ENCODE results near the gene TAF7L.
A peak's percentile ranks its signal among the peaks of the same experiment; 100 is the strongest.

The TAF7L gene

DNA sequence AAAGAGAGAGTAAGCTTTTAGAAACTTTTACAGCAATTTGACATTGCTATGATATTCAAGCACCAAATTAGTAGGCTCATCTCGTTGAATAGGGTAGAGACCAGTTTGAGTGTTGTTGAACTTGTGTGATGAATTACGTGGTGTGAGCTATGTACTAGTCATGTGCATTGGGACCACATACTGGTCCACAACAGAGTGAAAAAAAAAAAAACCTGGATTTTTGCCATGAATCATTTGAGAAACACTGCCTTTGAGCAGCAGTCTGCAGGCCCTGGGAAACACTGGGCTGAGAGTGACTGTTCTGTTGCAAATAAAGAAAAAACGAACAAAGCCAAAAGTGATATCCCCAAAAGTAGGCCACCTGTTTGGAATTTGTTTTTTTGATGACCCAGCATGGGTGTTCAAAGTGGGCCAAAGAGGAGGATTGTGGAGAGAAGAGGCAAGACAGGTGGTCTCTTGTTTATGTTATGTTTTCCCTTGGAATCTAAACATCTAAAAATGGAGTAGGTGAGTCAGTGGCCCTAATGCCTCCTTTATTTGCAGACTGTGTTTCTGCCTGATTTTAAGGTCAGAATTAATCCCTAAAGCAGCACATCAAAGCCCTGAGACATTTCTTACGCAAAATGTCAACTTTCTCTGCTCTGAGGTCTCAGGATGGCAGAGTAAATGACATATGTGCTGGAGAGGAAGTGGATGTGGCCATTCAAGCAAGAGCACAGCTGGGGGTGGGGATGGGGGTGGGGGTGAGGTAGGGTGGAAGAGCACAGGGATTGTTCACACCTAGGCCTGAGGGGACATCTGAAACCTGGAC is 33.5 kb downstream of the TAF7L start:
- TF ChIP-seq, protein P1, sequence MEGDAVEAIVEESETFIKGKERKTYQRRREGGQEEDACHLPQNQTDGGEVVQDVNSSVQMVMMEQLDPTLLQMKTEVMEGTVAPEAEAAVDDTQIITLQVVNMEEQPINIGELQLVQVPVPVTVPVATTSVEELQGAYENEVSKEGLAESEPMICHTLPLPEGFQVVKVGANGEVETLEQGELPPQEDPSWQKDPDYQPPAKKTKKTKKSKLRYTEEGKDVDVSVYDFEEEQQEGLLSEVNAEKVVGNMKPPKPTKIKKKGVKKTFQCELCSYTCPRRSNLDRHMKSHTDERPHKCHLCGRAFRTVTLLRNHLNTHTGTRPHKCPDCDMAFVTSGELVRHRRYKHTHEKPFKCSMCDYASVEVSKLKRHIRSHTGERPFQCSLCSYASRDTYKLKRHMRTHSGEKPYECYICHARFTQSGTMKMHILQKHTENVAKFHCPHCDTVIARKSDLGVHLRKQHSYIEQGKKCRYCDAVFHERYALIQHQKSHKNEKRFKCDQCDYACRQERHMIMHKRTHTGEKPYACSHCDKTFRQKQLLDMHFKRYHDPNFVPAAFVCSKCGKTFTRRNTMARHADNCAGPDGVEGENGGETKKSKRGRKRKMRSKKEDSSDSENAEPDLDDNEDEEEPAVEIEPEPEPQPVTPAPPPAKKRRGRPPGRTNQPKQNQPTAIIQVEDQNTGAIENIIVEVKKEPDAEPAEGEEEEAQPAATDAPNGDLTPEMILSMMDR (IDR thresholded peaks at IDR 0.05; ENCODE audit: low read depth, low read length), result no peak
- peak; percentile 56 for DNase-seq (ENCODE audit: low read depth, low spot score)
- H3K4me3 ChIP-seq (ENCODE audit: low read depth, low read length), result no peak overlapping the region
- in situ Hi-C loops (cut with HindIII; ENCODE audit: low sequenced_read_pairs), result no loop called here

DNA sequence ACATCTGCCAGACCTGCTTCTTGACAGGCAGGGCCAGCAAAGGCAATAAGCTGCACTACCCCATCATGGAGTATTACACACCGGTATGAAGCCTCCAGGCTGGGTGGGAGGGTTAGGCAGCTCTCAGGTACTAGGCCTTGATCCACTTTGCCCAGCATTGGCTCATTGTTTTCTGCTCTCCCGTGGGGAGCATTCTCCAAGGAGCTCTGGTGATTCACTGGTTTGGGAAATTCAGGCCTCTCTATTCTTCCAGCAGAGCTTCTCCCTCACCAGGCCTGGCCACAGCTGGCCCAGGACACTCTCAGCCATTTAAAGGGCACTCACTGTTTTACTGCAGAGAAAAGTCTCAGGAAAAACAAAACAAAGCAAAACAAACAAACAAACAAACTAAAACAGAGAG is 38.5 kb downstream of the TAF7L start:
- DNase-seq (ENCODE audit: low read depth, low spot score), result peak; percentile 7
- TF ChIP-seq, protein P1 (IDR thresholded peaks at IDR 0.05; ENCODE audit: low read depth, low read length), result no peak
- in situ Hi-C loops (cut with HindIII; ENCODE audit: low sequenced_read_pairs), result no loop called here
- H3K4me3 ChIP-seq (ENCODE audit: low read depth, low read length), result no peak overlapping the region

DNA sequence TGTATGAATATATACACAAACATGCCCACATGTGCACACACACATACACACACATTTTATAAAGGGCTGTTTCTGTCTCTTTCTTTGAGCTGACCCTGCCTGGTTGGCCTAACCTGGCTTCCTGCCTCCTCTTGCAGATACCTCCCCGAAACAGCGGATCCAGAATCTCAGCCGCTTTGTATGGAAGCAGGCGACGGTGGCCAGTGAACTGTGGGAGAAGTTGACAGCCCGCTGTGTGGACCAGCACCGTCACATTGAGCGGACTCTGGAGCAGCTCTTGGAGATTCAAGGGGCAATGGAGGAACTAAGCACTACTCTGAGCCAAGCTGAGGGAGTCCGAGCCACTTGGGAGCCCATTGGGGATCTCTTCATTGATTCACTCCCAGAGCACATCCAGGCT is 49.6 kb downstream of the TAF7L start:
- TF ChIP-seq, protein P1 (IDR thresholded peaks at IDR 0.05; ENCODE audit: low read depth, low read length), result no peak
- in situ Hi-C loops (cut with HindIII; ENCODE audit: low sequenced_read_pairs), result no loop called here
- H3K4me3 ChIP-seq (ENCODE audit: low read depth, low read length), result no peak overlapping the region
- no peak for DNase-seq (ENCODE audit: low read depth, low spot score)

DNA sequence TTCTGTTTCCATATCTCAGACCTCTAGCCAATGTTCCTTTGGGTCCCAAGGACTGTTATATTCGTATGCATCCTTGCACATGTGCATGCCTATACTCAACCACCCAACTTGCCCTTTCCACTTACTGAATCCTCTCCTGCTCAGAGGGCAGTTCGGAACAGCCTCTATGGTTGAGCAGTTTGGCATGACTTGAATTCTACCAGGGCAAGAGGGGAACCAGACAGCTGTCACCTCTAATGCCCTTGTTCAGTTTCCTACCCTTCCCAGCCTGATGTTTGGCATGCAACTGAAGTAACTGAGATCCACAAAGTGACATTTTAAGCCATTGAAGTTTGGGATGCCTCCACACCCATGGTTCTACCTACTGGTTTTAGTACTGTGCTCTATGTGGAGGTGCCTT is 54.1 kb downstream of the TAF7L start:
- in situ Hi-C loops (cut with HindIII; ENCODE audit: low sequenced_read_pairs), result no loop called here
- TF ChIP-seq, protein P1 (IDR thresholded peaks at IDR 0.05; ENCODE audit: low read depth, low read length), result no peak
- H3K4me3 ChIP-seq (ENCODE audit: low read depth, low read length), result no peak overlapping the region
- no peak for DNase-seq (ENCODE audit: low read depth, low spot score)

DNA sequence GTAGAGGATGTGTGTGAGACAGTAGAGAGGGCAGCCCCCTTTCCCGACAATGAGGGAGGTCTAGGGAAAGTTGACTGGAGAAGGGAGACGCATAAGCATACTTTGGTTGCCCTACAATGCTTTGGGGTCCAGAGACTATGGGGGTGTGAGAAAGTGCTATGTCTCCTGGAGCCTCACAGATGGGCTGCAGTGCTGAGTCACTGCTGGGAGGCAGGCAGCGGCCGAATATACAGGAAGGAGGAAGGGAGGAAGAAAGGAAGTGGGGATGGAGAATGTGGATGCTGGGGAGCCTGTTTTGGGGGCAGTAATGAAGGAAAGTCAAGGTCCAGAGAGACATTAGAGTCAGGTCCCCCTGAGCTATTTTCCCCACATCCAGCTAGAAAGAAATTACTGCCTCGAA is 58.8 kb downstream of the TAF7L start:
- in situ Hi-C loops (cut with HindIII; ENCODE audit: low sequenced_read_pairs), result no loop called here
- H3K4me3 ChIP-seq (ENCODE audit: low read depth, low read length), result no peak overlapping the region
- TF ChIP-seq, protein P1 (IDR thresholded peaks at IDR 0.05; ENCODE audit: low read depth, low read length), result no peak
- no peak for DNase-seq (ENCODE audit: low read depth, low spot score)

DNA sequence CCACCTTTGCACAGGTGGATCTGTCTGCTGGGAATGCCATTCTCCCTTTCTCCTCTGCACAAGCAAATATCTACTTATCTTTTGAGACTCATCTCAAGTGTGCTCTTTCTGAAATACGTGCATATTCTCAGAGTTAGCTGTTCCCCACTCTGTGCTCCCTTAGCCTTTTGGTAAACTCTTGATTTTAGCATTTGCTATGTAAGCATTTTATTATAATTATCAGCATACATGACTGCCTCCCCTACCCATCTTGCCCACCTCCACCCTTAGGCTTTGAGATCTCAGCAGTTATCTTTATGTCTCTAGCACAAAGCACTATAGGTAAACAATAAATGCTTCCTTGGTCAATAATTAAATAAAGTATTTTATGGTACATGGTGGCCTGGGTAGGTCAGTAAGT is 60.1 kb downstream of the TAF7L start:
- H3K4me3 ChIP-seq (ENCODE audit: low read depth, low read length), result no peak overlapping the region
- no peak for DNase-seq (ENCODE audit: low read depth, low spot score)
- in situ Hi-C loops (cut with HindIII; ENCODE audit: low sequenced_read_pairs), result no loop called here
- TF ChIP-seq, protein P1 (IDR thresholded peaks at IDR 0.05; ENCODE audit: low read depth, low read length), result no peak
